T-helper 9 cell (primary cell): Measurements from ENCODE around the gene GOLGA8B.
"Not testable (repeated sequence)": the region's sequence is repeated elsewhere in the genome, so short reads cannot be mapped to it uniquely, and the experiment has no call there.

Source experiments
- DNase-seq: peaks from one replicate; pipeline ENCODE4 v3.0.0-alpha.2; 2020

The GOLGA8B gene

DNA sequence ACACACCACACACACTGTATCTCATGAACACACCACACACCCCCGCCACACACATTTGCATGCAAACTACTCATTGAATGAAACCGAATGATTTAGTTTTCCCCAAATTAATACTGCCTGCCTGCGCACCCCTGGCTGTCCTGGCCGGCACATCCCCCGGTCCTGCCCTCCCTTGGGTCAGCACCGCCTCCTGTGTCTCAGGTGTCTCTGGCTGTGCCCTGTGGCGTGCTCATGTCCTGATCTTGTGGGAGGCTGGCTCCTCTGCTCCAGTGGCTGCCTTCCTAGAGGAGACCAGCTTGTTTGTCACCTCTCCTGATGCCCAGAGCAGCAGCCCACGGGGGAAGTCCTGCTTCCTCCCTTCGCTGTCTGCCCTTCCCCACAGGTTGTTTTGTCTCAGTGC lies 28.7 kb downstream of the GOLGA8B start:
- DNase-seq: not testable (repeated sequence)

DNA sequence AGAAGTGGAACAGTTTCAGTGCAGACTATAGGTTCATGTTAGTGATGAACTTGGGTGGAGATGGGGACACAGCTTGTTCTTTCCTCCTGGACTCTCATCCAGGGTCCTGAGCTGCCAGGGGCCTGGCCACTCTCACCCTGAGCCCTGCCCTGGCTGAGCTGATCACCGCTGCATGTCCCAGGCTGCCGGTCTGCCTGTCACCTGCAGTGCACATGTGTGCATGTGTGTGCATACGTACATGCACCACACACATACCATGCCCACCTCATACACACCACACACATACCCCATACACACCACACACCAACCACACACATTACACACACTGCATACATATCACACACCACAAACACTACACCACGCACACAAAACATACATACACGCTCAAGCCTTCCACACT lies 29.3 kb downstream of the GOLGA8B start:
- not testable (repeated sequence) for DNase-seq

DNA sequence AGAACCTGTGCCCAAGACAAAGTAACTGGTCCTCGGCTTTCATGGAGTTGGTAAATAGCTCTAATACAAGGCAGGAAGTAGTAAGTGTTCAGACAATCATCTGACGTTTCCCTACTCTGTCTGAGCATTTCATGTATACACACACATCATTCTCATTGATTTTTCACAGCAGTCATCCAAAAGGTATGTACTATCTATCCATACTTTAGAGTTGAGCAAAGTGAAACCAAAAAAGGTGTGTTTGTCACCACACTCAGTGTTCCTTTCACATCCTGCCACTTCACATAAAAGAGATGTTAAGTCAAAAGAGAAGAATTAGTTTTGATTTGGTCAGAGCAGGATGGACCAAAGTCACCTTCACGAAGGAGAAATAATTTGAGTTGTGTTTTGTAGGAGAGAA lies 33.3 kb downstream of the GOLGA8B start:
- not testable (repeated sequence) for DNase-seq

DNA sequence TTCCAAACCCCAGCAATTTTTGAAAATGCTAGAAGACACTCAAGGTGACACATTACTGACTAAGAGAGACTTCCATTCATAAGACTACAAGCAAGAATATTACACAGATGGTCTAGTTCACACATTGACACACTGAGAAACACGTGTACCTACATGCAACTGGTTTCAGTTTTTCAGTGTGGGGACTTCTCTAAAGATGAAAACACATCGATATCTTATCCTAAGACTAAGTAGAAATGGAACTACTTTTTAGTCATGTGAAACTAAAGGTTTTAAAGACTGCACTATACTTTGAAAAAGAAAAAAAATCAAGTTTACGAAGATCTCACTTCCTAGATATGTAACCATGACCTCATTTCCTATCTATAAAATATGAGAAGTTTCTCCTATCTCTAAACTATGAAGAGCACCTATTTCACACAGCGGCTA lies 34.1 kb downstream of the GOLGA8B start:
- DNase-seq: not testable (repeated sequence)

DNA sequence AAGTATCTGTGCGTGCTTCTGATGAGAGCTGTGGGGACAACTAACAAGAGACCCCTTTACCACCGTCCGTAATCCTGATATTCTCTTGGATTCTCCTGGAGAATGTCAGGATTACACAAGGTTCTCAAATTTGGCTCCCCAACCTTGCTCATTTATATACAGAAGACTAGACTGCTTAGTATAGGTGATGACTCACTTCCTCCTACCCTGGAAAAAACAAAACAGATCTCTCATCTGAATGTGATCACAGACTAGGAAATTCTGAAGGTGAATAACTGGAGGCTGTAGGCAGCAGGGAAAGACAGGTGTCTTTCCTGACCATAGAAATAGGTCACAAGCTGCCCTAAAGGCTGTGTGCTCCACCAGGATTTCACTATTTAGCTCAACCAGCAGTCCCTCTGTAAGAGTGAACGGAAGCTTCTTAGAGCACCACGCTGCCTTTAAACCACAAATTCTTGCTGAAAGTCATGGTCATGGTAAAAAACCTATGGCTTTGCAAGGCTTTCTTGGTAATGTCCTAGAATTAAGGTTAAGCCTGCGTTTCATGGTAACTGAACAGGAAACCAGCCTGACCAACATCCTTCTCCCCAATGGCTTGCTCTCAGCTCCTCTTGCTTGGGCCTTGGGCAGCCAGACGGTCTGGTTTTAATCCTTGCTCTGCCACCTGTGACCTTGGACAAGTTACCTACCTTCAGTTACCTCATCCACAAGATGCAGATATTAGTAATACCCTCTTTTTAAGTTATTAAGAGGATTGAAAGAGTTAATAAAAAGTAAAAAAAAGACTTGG lies 39.4 kb downstream of the GOLGA8B start:
- not testable (repeated sequence) for DNase-seq

DNA sequence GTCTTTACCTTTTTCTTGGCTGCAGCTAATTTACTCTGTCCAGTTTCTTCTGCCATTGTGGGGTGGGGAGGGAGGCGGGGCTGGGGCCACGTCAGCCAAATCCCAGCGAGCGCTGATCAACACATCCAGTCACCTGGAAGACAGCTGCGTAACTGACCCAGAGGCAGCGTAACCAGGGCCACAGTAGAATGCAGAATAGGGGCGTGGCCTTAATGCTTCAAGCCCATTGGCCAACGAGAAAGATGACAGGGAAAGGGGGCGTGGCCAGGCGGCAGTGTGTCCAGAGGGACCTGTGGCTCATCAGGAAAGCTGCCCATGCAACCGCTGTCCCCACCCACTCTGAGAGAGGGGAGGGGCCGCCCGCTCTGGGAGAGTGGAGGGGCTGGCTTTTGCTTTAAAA lies 47.6 kb downstream of the GOLGA8B start:
- not testable (repeated sequence) for DNase-seq
